OCI-LY7 (cell line): Measurements from ENCODE around the gene PCDHA8. TPM values are rescaled to one million over a fixed set of nuclear protein-coding genes. Genes with fewer than 3 reads are reported as not detected.
"Not testable (repeated sequence)": the region's sequence is repeated elsewhere in the genome, so short reads cannot be mapped to it uniquely, and the experiment has no call there.

Experiments
- BruUV-seq: library from RNA; stranded (reverse); fragments of 400-500 nt; replicated peaks from 2 replicates; lab custom pipeline; 2021; lab: Mats Ljungman, UMichigan
- CTCF ChIA-PET: fragments of 300-600 bp; sonication (Branson Sonifier 250); formaldehyde crosslinking; loops from one replicate; lab custom pipeline; 2022; ENCODE audit warnings: antibody characterized with exemption; ENCODE audit not compliant: unreplicated experiment; lab: Charles Lee
- POLR2A ChIA-PET: fragments of 300-600 bp; sonication (Branson Sonifier 250); formaldehyde crosslinking; loops from one replicate; lab custom pipeline; 2022; ENCODE audit warnings: antibody characterized with exemption; lab: Charles Lee
- DNase-seq: peaks from one replicate; pipeline ENCODE4 v3.0.0-alpha.2; 2015; ENCODE audit warnings: low spot score
- H2AFZ ChIP-seq: fragments of 200-600 bp; sonication (generic), shearing (Covaris generic); 2 replicates; pipeline ENCODE4 v1.6.1; 2014; ENCODE audit warnings: mild to moderate bottlenecking, antibody characterized with exemption, low read length, moderate library complexity
- H3K27ac ChIP-seq: fragments of 200-600 bp; sonication (generic); 2 replicates; pipeline ENCODE4 v1.5.1; 2014; ENCODE audit warnings: mixed run types, low read depth, mild to moderate bottlenecking, moderate library complexity, low read length, inconsistent platforms; ENCODE audit not compliant: poor library complexity, severe bottlenecking
- H3K36me3 ChIP-seq: fragments of 200-600 bp; sonication (generic); 2 replicates; pipeline ENCODE4 v1.6.1; 2014; ENCODE audit warnings: mild to moderate bottlenecking, antibody characterized with exemption, low read length, moderate library complexity, mixed read lengths; ENCODE audit not compliant: insufficient read depth
- H3K4me1 ChIP-seq: fragments of 200-600 bp; sonication (generic); 2 replicates; pipeline ENCODE4 v1.5.1; 2014; ENCODE audit warnings: mild to moderate bottlenecking, low read length; ENCODE audit not compliant: insufficient read depth, poor library complexity, severe bottlenecking
- H3K4me2 ChIP-seq: fragments of 200-600 bp; sonication (generic); 2 replicates; pipeline ENCODE4 v1.6.1; 2014; ENCODE audit warnings: mild to moderate bottlenecking, low read length
- H3K4me3 ChIP-seq: fragments of 200-600 bp; sonication (generic); 2 replicates; pipeline ENCODE4 v1.5.1; 2014; ENCODE audit warnings: mild to moderate bottlenecking, low read depth, low read length; ENCODE audit not compliant: poor library complexity, severe bottlenecking
- H3K79me2 ChIP-seq: fragments of 200-600 bp; sonication (generic); 2 replicates; pipeline ENCODE4 v1.6.1; 2016; ENCODE audit warnings: low read depth, mild to moderate bottlenecking, low read length, moderate library complexity, mixed read lengths; ENCODE audit not compliant: insufficient read depth
- H3K9me2 ChIP-seq: fragments of 200-600 bp; sonication (generic); 2 replicates; pipeline ENCODE4 v1.6.1; 2016; ENCODE audit warnings: mild to moderate bottlenecking, low read length, mixed read lengths; ENCODE audit not compliant: insufficient read depth
- H3K9me3 ChIP-seq: fragments of 200-600 bp; sonication (generic); 2 replicates; pipeline ENCODE4 v1.6.1; 2014; ENCODE audit warnings: mild to moderate bottlenecking, mixed run types, low read length, mixed read lengths
- H4K20me1 ChIP-seq: fragments of 200-600 bp; sonication (generic); 2 replicates; pipeline ENCODE4 v1.6.1; 2014; ENCODE audit warnings: mild to moderate bottlenecking, antibody characterized with exemption, low read length, moderate library complexity, mixed read lengths; ENCODE audit not compliant: insufficient read depth
- EZH2phosphoT487 ChIP-seq: fragments of 200-600 bp; sonication (generic); IDR thresholded peaks from 2 replicates; pipeline ENCODE4 v1.6.1; 2018; ENCODE audit warnings: low read depth, borderline replicate concordance, mild to moderate bottlenecking, mixed run types, antibody characterized with exemption, low read length, moderate library complexity, mixed read lengths
- intact Hi-C: fragments of 100-400 bp; cut with micrococcal nuclease; formaldehyde crosslinking; loops from one replicate; pipeline ENCODE4 v1.10.0; 2022; ENCODE audit not compliant: unreplicated experiment
- total RNA-seq, 2 experiments: library from RNA; depleted of rRNA in 1 of 2; stranded (reverse); fragments of >200 nt in 1 of 2; shearing (Covaris generic) in 1 of 2; gene quantifications; 2 replicates each; pipeline ENCODE4 v1.2.3, GENCODE V29; 2014 to 2022
- TF ChIP-seq, protein P1 (sequence below): fragments of 200-600 bp; sonication (generic); conservative IDR thresholded peaks from 2 replicates; pipeline ENCODE4 v1.5.1; 2014; ENCODE audit warnings: mild to moderate bottlenecking, antibody characterized with exemption, low read length, moderate library complexity, mixed read lengths

Gene PCDHA8
- total RNA-seq, 2 experiments from 2014 or later, result not detected

DNA sequence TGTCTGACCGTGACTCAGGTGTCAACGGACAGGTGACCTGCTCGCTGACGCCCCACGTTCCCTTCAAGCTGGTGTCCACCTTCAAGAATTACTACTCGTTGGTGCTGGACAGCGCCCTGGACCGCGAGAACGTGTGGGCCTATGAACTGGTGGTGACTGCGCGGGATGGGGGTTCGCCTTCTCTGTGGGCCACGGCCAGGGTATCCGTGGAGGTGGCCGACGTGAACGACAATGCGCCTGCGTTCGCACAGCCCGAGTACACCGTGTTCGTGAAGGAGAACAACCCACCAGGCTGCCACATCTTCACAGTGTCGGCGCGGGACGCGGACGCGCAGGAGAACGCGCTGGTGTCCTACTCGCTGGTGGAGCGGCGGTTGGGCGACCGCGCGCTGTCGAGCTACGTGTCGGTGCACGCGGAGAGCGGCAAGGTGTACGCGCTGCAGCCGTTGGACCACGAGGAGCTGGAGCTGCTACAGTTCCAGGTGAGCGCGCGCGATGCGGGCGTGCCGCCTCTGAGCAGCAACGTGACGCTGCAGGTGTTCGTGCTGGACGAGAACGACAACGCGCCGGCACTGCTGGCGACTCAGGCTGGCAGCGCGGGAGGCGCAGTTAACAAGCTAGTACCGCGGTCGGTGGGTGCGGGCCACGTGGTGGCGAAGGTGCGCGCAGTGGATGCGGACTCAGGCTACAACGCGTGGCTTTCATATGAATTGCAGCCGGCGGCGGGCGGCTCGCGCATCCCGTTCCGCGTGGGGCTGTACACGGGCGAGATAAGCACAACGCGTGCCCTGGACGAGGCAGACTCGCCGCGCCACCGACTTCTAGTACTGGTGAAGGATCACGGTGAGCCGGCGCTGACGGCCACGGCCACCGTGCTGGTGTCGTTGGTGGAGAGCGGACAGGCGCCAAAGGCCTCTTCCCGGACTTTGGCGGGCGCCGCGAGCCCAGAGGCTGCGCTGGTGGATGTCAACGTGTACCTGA is 29.5 kb downstream of the PCDHA8 start:
- Histone ChIP-seq H3K36me3 (no peaks in the 10 kb centered on the region), H4K20me1 (no peaks in the 10 kb centered on the region), H3K4me1 (no peaks in the 10 kb centered on the region), H2AFZ (no peak overlapping the region), H3K4me3 (no peak overlapping the region), H3K79me2 (no peaks in the 10 kb centered on the region), H3K9me3 (no peaks in the 10 kb centered on the region), H3K9me2 (no peaks in the 10 kb centered on the region), H3K4me2 (no peak overlapping the region), H3K27ac (no peak overlapping the region)
- DNase-seq, result no peak
- intact Hi-C loops, result no loop called here
- BruUV-seq, result no TSS peak
- ChIA-PET POLR2A (no interaction called here), CTCF (no interaction called here)
- TF ChIP-seq EZH2phosphoT487, result no peak
- TF ChIP-seq, protein P1, sequence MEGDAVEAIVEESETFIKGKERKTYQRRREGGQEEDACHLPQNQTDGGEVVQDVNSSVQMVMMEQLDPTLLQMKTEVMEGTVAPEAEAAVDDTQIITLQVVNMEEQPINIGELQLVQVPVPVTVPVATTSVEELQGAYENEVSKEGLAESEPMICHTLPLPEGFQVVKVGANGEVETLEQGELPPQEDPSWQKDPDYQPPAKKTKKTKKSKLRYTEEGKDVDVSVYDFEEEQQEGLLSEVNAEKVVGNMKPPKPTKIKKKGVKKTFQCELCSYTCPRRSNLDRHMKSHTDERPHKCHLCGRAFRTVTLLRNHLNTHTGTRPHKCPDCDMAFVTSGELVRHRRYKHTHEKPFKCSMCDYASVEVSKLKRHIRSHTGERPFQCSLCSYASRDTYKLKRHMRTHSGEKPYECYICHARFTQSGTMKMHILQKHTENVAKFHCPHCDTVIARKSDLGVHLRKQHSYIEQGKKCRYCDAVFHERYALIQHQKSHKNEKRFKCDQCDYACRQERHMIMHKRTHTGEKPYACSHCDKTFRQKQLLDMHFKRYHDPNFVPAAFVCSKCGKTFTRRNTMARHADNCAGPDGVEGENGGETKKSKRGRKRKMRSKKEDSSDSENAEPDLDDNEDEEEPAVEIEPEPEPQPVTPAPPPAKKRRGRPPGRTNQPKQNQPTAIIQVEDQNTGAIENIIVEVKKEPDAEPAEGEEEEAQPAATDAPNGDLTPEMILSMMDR, result no peak

DNA sequence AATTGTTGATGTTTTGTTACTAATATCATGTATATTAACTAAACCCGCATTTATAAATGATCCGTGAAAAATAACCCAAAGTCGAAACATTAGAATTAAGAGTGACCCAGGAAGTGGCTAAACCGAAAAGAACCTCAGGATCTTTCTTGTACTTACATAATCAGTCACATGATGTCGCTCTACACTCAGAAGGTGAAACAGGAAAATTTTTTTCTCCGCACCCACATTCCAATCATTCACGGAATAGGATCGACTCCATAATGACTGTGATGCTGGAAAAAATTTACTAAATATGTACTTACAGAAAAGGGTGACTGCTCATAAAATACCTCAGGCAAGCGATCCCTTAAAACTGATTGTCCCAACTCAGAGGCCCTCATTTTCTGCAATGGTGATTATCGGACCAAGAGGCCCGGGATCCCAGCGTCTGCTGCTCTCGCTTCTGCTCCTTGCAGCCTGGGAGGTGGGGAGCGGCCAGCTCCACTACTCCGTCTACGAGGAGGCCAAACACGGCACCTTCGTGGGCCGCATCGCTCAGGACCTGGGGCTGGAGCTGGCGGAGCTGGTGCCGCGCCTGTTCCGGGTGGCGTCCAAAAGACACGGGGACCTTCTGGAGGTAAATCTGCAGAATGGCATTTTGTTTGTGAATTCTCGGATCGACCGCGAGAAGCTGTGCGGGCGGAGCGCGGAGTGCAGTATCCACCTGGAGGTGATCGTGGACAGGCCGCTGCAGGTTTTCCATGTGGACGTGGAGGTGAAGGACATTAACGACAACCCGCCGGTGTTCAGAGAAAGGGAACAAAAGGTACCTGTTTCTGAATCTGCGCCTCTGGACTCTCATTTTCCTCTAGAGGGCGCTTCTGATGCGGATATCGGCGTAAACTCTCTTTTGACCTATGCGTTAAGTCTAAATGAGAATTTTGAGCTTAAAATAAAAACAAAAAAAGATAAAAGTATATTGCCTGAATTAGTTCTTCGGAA is 34.4 kb downstream of the PCDHA8 start, which contains the start of gene PCDHA12:
TSS of gene PCDHA12 (plus strand) at position 224 of the 981 bp plus-strand sequence. CDS start at position 389, 165 bp downstream.
- Histone ChIP-seq H3K27ac (no peak within 1 kb of the TSS), H3K4me2 (no peak within 1 kb of the TSS), H2AFZ (no peak within 1 kb of the TSS), H4K20me1 (no peaks in the 10 kb centered on the region), H3K9me3 (no peaks in the 10 kb centered on the region), H3K9me2 (no peaks in the 10 kb centered on the region), H3K36me3 (no peaks in the 10 kb centered on the region), H3K79me2 (no peaks in the 10 kb centered on the region), H3K4me3 (no peak within 1 kb of the TSS), H3K4me1 (no peaks in the 10 kb centered on the region)
- BruUV-seq, result no TSS peak
- CTCF ChIA-PET, result no interaction called here
- no peak for TF ChIP-seq EZH2phosphoT487
- TF ChIP-seq, protein P1, result peak; percentile 50
- intact Hi-C loops, result no loop called here
- POLR2A ChIA-PET, result no interaction called here
- no peak for DNase-seq

DNA sequence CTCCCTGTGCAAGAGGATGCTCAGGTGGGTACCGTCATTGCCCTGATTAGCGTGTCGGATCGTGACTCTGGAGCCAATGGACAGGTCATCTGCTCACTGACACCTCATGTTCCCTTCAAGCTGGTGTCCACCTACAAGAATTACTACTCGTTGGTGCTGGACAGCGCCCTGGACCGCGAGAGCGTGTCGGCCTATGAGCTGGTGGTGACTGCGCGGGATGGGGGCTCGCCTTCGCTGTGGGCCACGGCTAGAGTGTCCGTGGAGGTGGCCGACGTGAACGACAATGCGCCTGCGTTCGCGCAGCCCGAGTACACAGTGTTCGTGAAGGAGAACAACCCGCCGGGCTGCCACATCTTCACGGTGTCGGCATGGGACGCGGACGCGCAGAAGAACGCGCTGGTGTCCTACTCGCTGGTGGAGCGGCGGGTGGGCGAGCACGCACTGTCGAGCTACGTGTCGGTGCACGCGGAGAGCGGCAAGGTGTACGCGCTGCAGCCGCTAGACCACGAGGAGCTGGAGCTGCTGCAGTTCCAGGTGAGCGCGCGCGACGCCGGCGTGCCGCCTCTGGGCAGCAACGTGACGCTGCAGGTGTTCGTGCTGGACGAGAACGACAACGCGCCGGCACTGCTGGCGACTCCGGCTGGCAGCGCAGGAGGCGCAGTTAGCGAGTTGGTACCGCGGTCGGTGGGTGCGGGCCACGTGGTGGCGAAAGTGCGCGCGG is 35.7 kb downstream of the PCDHA8 start:
- BruUV-seq, CTCF ChIA-PET, POLR2A ChIA-PET, H3K79me2 ChIP-seq, H3K4me3 ChIP-seq, H3K4me2 ChIP-seq, H3K9me2 ChIP-seq, H3K27ac ChIP-seq, H4K20me1 ChIP-seq, intact Hi-C loops, H3K4me1 ChIP-seq, H3K36me3 ChIP-seq, DNase-seq, H2AFZ ChIP-seq, H3K9me3 ChIP-seq: not testable (repeated sequence)
